IMR-90 (cell line): ENCODE measurements around the gene ADRB2.

Experiments used
- ELK1 ChIP-seq: fragments of 150-350 bp; IDR thresholded peaks from 2 replicates; pipeline ENCODE4 v1.6.1; 2016; ENCODE audit warnings: low read depth, mild to moderate bottlenecking, low read length, moderate library complexity, borderline replicate concordance
- POLR2A ChIP-seq: IDR thresholded peaks from 2 replicates; pipeline ENCODE4 v1.6.1; 2012; ENCODE audit warnings: mild to moderate bottlenecking, low read depth, low read length
- RFX5 ChIP-seq: IDR thresholded peaks from 2 replicates; pipeline ENCODE4 v1.8.0; 2012; ENCODE audit warnings: low read depth, mild to moderate bottlenecking, low read length, moderate library complexity
- TF ChIP-seq, protein P1 (sequence below): conservative IDR thresholded peaks from 2 replicates; pipeline ENCODE4 v1.5.1; 2012; ENCODE audit warnings: mild to moderate bottlenecking, low read depth, low read length, improper control_type of control experiment
- TF ChIP-seq, protein P2 (sequence below): fragments of 150-350 bp; IDR thresholded peaks from 2 replicates; pipeline ENCODE4 v1.6.1; 2017; ENCODE audit warnings: mild to moderate bottlenecking, antibody characterized with exemption, low read length, low read depth

GRCh38 chr5:148776780-148777179 is 49.6 kb upstream of the ADRB2 start:
- TF ChIP-seq, protein P1, sequence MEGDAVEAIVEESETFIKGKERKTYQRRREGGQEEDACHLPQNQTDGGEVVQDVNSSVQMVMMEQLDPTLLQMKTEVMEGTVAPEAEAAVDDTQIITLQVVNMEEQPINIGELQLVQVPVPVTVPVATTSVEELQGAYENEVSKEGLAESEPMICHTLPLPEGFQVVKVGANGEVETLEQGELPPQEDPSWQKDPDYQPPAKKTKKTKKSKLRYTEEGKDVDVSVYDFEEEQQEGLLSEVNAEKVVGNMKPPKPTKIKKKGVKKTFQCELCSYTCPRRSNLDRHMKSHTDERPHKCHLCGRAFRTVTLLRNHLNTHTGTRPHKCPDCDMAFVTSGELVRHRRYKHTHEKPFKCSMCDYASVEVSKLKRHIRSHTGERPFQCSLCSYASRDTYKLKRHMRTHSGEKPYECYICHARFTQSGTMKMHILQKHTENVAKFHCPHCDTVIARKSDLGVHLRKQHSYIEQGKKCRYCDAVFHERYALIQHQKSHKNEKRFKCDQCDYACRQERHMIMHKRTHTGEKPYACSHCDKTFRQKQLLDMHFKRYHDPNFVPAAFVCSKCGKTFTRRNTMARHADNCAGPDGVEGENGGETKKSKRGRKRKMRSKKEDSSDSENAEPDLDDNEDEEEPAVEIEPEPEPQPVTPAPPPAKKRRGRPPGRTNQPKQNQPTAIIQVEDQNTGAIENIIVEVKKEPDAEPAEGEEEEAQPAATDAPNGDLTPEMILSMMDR = no peak
- TF ChIP-seq, protein P2, sequence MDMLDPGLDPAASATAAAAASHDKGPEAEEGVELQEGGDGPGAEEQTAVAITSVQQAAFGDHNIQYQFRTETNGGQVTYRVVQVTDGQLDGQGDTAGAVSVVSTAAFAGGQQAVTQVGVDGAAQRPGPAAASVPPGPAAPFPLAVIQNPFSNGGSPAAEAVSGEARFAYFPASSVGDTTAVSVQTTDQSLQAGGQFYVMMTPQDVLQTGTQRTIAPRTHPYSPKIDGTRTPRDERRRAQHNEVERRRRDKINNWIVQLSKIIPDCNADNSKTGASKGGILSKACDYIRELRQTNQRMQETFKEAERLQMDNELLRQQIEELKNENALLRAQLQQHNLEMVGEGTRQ = no peak
- no peak for TF ChIP-seq ELK1
- no peak for TF ChIP-seq POLR2A
- no peak for TF ChIP-seq RFX5
